ENCODE measurements around the gene SLC12A8.

The SLC12A8 gene

GRCh38 chr3:125110016-125110875 lies 102.3 kb downstream of the SLC12A8 start:
- TF ChIP-seq ZBTB7A (IDR thresholded peaks at IDR 0.05; ENCODE audit: low read depth) (no peak), TAF1 (IDR thresholded peaks at IDR 0.05; ENCODE audit: low read depth) (no peak), FOXM1 (IDR thresholded peaks at IDR 0.05; ENCODE audit: borderline replicate concordance, low read depth) (no peak), TEAD4 (IDR thresholded peaks at IDR 0.05) (no peak), RAD21 (IDR thresholded peaks at IDR 0.05; ENCODE audit: low read depth) (no peak), EP300 (IDR thresholded peaks at IDR 0.05; ENCODE audit: borderline replicate concordance) (no peak), YY1 (IDR thresholded peaks at IDR 0.05; ENCODE audit: low read depth) (no peak), CREB1 (IDR thresholded peaks at IDR 0.05; ENCODE audit: low read depth) (no peak), CEBPB (IDR thresholded peaks at IDR 0.05) (no peak)
- TF ChIP-seq, protein P1, sequence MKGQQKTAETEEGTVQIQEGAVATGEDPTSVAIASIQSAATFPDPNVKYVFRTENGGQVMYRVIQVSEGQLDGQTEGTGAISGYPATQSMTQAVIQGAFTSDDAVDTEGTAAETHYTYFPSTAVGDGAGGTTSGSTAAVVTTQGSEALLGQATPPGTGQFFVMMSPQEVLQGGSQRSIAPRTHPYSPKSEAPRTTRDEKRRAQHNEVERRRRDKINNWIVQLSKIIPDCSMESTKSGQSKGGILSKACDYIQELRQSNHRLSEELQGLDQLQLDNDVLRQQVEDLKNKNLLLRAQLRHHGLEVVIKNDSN (IDR thresholded peaks at IDR 0.05) = no peak
- TF ChIP-seq, protein P2, sequence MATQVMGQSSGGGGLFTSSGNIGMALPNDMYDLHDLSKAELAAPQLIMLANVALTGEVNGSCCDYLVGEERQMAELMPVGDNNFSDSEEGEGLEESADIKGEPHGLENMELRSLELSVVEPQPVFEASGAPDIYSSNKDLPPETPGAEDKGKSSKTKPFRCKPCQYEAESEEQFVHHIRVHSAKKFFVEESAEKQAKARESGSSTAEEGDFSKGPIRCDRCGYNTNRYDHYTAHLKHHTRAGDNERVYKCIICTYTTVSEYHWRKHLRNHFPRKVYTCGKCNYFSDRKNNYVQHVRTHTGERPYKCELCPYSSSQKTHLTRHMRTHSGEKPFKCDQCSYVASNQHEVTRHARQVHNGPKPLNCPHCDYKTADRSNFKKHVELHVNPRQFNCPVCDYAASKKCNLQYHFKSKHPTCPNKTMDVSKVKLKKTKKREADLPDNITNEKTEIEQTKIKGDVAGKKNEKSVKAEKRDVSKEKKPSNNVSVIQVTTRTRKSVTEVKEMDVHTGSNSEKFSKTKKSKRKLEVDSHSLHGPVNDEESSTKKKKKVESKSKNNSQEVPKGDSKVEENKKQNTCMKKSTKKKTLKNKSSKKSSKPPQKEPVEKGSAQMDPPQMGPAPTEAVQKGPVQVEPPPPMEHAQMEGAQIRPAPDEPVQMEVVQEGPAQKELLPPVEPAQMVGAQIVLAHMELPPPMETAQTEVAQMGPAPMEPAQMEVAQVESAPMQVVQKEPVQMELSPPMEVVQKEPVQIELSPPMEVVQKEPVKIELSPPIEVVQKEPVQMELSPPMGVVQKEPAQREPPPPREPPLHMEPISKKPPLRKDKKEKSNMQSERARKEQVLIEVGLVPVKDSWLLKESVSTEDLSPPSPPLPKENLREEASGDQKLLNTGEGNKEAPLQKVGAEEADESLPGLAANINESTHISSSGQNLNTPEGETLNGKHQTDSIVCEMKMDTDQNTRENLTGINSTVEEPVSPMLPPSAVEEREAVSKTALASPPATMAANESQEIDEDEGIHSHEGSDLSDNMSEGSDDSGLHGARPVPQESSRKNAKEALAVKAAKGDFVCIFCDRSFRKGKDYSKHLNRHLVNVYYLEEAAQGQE (IDR thresholded peaks at IDR 0.05; ENCODE audit: low read depth) = no peak

DNA sequence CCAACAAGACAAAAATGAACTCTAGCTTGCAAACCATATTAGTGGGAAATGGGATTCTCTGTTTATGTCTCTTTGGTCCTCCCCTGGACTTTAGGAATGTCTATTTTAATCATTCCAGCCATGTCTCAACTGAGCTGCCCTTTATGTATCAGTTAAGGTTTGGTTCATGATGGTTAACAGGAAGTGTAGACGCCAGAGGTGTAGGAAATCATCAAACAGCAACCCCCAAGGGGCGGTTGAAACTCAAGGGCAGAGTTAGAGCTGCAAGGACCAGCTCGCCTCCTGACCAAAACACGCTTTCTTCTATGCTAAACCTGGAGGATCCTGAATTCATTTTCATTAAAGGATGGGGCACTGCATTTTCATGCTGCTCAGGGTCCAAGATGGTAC lies 103.0 kb downstream of the SLC12A8 start:
- TF ChIP-seq CREB1 (IDR thresholded peaks at IDR 0.05; ENCODE audit: low read depth) = no peak
- TF ChIP-seq, protein P3, sequence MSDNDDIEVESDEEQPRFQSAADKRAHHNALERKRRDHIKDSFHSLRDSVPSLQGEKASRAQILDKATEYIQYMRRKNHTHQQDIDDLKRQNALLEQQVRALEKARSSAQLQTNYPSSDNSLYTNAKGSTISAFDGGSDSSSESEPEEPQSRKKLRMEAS (IDR thresholded peaks at IDR 0.05) = no peak
- no peak for TF ChIP-seq TAF1 (IDR thresholded peaks at IDR 0.05; ENCODE audit: low read depth)
- TF ChIP-seq FOXM1 (IDR thresholded peaks at IDR 0.05; ENCODE audit: borderline replicate concordance, low read depth) = no peak
- TF ChIP-seq, protein P2 (IDR thresholded peaks at IDR 0.05; ENCODE audit: low read depth) = no peak
- TF ChIP-seq CEBPB (IDR thresholded peaks at IDR 0.05) = no peak
- TF ChIP-seq TCF12 (IDR thresholded peaks at IDR 0.05; ENCODE audit: low read depth) = no peak
- TF ChIP-seq NFIC (IDR thresholded peaks at IDR 0.05) = no peak
- no peak for TF ChIP-seq EGR1 (IDR thresholded peaks at IDR 0.05)
- TF ChIP-seq RAD21 (IDR thresholded peaks at IDR 0.05; ENCODE audit: low read depth) = no peak
- no peak for TF ChIP-seq ZBTB7A (IDR thresholded peaks at IDR 0.05; ENCODE audit: low read depth)
- no peak for TF ChIP-seq EP300 (IDR thresholded peaks at IDR 0.05; ENCODE audit: borderline replicate concordance)
- TF ChIP-seq TEAD4 (IDR thresholded peaks at IDR 0.05) = no peak
- TF ChIP-seq, protein P1 (IDR thresholded peaks at IDR 0.05) = no peak
- TF ChIP-seq YY1 (IDR thresholded peaks at IDR 0.05; ENCODE audit: low read depth) = no peak

GRCh38 chr3:125108833-125109535 lies 103.6 kb downstream of the SLC12A8 start:
- TF ChIP-seq YY1 (IDR thresholded peaks at IDR 0.05; ENCODE audit: low read depth) (no peak), CEBPB (IDR thresholded peaks at IDR 0.05) (no peak), NFIC (IDR thresholded peaks at IDR 0.05) (no peak), FOXM1 (IDR thresholded peaks at IDR 0.05; ENCODE audit: borderline replicate concordance, low read depth) (no peak), RAD21 (IDR thresholded peaks at IDR 0.05; ENCODE audit: low read depth) (no peak), TEAD4 (IDR thresholded peaks at IDR 0.05) (no peak), TCF12 (IDR thresholded peaks at IDR 0.05; ENCODE audit: low read depth) (no peak), ZBTB7A (IDR thresholded peaks at IDR 0.05; ENCODE audit: low read depth) (no peak), EGR1 (IDR thresholded peaks at IDR 0.05) (no peak), CREB1 (IDR thresholded peaks at IDR 0.05; ENCODE audit: low read depth) (no peak), TAF1 (IDR thresholded peaks at IDR 0.05; ENCODE audit: low read depth) (no peak), EP300 (IDR thresholded peaks at IDR 0.05; ENCODE audit: borderline replicate concordance) (no peak)
- TF ChIP-seq, protein P1 (IDR thresholded peaks at IDR 0.05) = no peak
- TF ChIP-seq, protein P2 (IDR thresholded peaks at IDR 0.05; ENCODE audit: low read depth) = no peak
- TF ChIP-seq, protein P3 (IDR thresholded peaks at IDR 0.05) = no peak

Data from Ishikawa (cell line).